ENCODE results near the gene SCO1.

SCO1 gene

GRCh38 chr17:10664571-10664970, 32.8 kb downstream of the SCO1 start:
- no peak overlapping the region for H3K4me3 ChIP-seq (ENCODE audit: low read length)
- no peak for DNase-seq (ENCODE audit: low read depth, low spot score)

- H3K4me3 ChIP-seq (ENCODE audit: low read length) = no peak overlapping the region
- DNase-seq (ENCODE audit: low read depth, low spot score) = no peak
These were observed 34.1 kb downstream of the SCO1 start for GRCh38 chr17:10663231-10663630.

- DNase-seq (ENCODE audit: low read depth, low spot score) = no peak
- H3K4me3 ChIP-seq (ENCODE audit: low read length) = no peak overlapping the region
These were observed 35.9 kb downstream of the SCO1 start for GRCh38 chr17:10661437-10661836.

- DNase-seq (ENCODE audit: low read depth, low spot score) = no peak
- H3K4me3 ChIP-seq (ENCODE audit: low read length) = no peak overlapping the region
These were observed 39.5 kb downstream of the SCO1 start for GRCh38 chr17:10657879-10658278.

- no peak within 1 kb of the TSS for H3K4me3 ChIP-seq (ENCODE audit: low read length)
- DNase-seq (ENCODE audit: low read depth, low spot score) = no peak
These were observed 40.2 kb downstream of the SCO1 start, which contains the start of gene MYH3 for GRCh38 chr17:10657148-10657547. Gene MYH3 (minus strand): TSS chr17:10657309. CDS start chr17:10655064, 2,245 bp downstream.

GRCh38 chr17:10653987-10654386, 43.3 kb downstream of the SCO1 start:
- no peak for DNase-seq (ENCODE audit: low read depth, low spot score)
- H3K4me3 ChIP-seq (ENCODE audit: low read length) = no peak overlapping the region

- H3K4me3 ChIP-seq (ENCODE audit: low read length) = no peak overlapping the region
- DNase-seq (ENCODE audit: low read depth, low spot score) = no peak
These were observed 44.2 kb downstream of the SCO1 start for GRCh38 chr17:10652984-10653659.

- no peak for DNase-seq (ENCODE audit: low read depth, low spot score)
- H3K4me3 ChIP-seq (ENCODE audit: low read length) = no peak overlapping the region
These were observed 45.4 kb downstream of the SCO1 start for GRCh38 chr17:10651927-10652326.

- no peak for DNase-seq (ENCODE audit: low read depth, low spot score)
- no peak overlapping the region for H3K4me3 ChIP-seq (ENCODE audit: low read length)
These were observed 47.7 kb downstream of the SCO1 start for GRCh38 chr17:10649602-10650001.

- H3K4me3 ChIP-seq (ENCODE audit: low read length) = no peak overlapping the region
- DNase-seq (ENCODE audit: low read depth, low spot score) = no peak
These were observed 48.4 kb downstream of the SCO1 start for GRCh38 chr17:10648956-10649355.

GRCh38 chr17:10648381-10648780, 49.0 kb downstream of the SCO1 start:
- H3K4me3 ChIP-seq (ENCODE audit: low read length) = no peak overlapping the region
- no peak for DNase-seq (ENCODE audit: low read depth, low spot score)

- no peak overlapping the region for H3K4me3 ChIP-seq (ENCODE audit: low read length)
- DNase-seq (ENCODE audit: low read depth, low spot score) = peak; percentile 39
These were observed 50.8 kb downstream of the SCO1 start for GRCh38 chr17:10646392-10646990.

- DNase-seq (ENCODE audit: low read depth, low spot score) = no peak
These were observed 56.9 kb downstream of the SCO1 start for GRCh38 chr17:10640475-10640874.

GRCh38 chr17:10638151-10638550, 59.2 kb downstream of the SCO1 start:
- DNase-seq (ENCODE audit: low read depth, low spot score) = no peak
- no peak overlapping the region for H3K4me3 ChIP-seq (ENCODE audit: low read length)

More at GRCh38 chr17:10640475-10640874, 56.9 kb downstream of the SCO1 start:
- H3K4me3 ChIP-seq (ENCODE audit: low read length) = no peak overlapping the region

GRCh38 chr17:10635290-10635689, 62.0 kb downstream of the SCO1 start:
- no peak for DNase-seq (ENCODE audit: low read depth, low spot score)
- H3K4me3 ChIP-seq (ENCODE audit: low read length) = no peak overlapping the region

GRCh38 chr17:10633738-10634379, 63.5 kb downstream of the SCO1 start:
- H3K4me3 ChIP-seq (ENCODE audit: low read length) = no peak overlapping the region
- no peak for DNase-seq (ENCODE audit: low read depth, low spot score)

- H3K4me3 ChIP-seq (ENCODE audit: low read length) = no peak overlapping the region
These were observed 65.6 kb downstream of the SCO1 start for GRCh38 chr17:10631701-10632100.

GRCh38 chr17:10631048-10631700, 66.2 kb downstream of the SCO1 start:
- no peak overlapping the region for H3K4me3 ChIP-seq (ENCODE audit: low read length)
- DNase-seq (ENCODE audit: low read depth, low spot score) = no peak

More at GRCh38 chr17:10631701-10632100, 65.6 kb downstream of the SCO1 start:
- DNase-seq (ENCODE audit: low read depth, low spot score) = no peak

- no peak for DNase-seq (ENCODE audit: low read depth, low spot score)
These were observed 67.6 kb downstream of the SCO1 start for GRCh38 chr17:10629706-10630105.

GRCh38 chr17:10628756-10629155, 68.6 kb downstream of the SCO1 start:
- DNase-seq (ENCODE audit: low read depth, low spot score) = no peak

More at GRCh38 chr17:10629706-10630105, 67.6 kb downstream of the SCO1 start:
- H3K4me3 ChIP-seq (ENCODE audit: low read length) = no peak overlapping the region

More at GRCh38 chr17:10628756-10629155, 68.6 kb downstream of the SCO1 start:
- H3K4me3 ChIP-seq (ENCODE audit: low read length) = no peak overlapping the region
